PFSK-1 (cell line): ENCODE measurements around the gene AP3S1.

Experiments
- FOXP2 ChIP-seq: optimal IDR thresholded peaks from 2 replicates; pipeline ENCODE3; 2011; ENCODE audit warnings: borderline replicate concordance, control low read depth, inconsistent platforms; ENCODE audit not compliant: insufficient read depth; ENCODE audit errors: extremely low read length, extremely low read depth
- POLR2AphosphoS5 ChIP-seq: IDR thresholded peaks from 2 replicates; pipeline ENCODE4 v1.6.1; 2012; ENCODE audit warnings: low read depth, mild to moderate bottlenecking, control low read depth, low read length, moderate library complexity
- SIN3A ChIP-seq: IDR thresholded peaks from 2 replicates; pipeline ENCODE4 v1.6.1; 2012; ENCODE audit warnings: mild to moderate bottlenecking, low read length, moderate library complexity, borderline replicate concordance; ENCODE audit not compliant: insufficient read depth
- TAF1 ChIP-seq: IDR thresholded peaks from 2 replicates; pipeline ENCODE4 v1.6.1; 2012; ENCODE audit warnings: low read length, control low read depth, borderline replicate concordance; ENCODE audit not compliant: insufficient read depth
- TF ChIP-seq, protein P1 (sequence below), 2 experiments: IDR thresholded peaks; 2 replicates each; pipeline versions ENCODE4 v1.6.1 to v1.8.0; 2011 to 2012; ENCODE audit warnings: low read depth in 2 of 2, low read length in 2 of 2, control low read depth in 1 of 2, inconsistent platforms in 1 of 2, mild to moderate bottlenecking in 1 of 2, moderate library complexity in 1 of 2; ENCODE audit not compliant: insufficient read depth in 1 of 2

Gene AP3S1

DNA sequence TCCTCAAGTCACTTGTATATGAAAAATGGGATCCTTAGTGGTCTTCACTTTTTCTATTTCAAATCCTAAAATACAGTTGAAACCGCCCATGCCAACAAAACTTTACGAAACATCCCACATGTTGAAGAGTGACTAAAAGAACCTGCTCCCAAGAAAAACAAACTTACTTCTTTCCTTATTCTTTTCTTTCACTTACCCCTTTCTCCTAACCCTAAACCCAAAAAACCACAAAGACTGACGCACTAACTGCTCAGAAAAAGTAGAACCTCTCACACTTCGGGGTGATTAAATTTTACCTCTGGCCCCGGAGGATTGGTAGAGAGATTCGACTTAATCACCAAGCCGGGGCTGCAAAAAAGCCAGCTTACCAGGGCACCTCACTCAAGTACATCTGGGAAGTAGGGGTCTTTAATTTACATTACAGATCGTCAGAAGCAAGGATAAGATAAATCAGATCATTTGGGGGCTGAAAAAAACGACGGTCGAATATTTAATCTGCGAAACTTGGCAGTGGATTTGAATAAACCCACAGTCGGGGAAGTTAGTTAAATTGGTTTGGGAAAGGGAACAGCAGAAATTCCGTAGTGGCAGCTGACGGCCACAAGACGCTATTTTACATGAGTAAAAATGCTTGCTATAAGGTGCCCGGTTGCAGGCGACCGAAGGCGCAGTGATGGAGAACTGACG lies 26.6 kb upstream of the AP3S1 start:
- TF ChIP-seq SIN3A: no peak
- TF ChIP-seq, protein P1, sequence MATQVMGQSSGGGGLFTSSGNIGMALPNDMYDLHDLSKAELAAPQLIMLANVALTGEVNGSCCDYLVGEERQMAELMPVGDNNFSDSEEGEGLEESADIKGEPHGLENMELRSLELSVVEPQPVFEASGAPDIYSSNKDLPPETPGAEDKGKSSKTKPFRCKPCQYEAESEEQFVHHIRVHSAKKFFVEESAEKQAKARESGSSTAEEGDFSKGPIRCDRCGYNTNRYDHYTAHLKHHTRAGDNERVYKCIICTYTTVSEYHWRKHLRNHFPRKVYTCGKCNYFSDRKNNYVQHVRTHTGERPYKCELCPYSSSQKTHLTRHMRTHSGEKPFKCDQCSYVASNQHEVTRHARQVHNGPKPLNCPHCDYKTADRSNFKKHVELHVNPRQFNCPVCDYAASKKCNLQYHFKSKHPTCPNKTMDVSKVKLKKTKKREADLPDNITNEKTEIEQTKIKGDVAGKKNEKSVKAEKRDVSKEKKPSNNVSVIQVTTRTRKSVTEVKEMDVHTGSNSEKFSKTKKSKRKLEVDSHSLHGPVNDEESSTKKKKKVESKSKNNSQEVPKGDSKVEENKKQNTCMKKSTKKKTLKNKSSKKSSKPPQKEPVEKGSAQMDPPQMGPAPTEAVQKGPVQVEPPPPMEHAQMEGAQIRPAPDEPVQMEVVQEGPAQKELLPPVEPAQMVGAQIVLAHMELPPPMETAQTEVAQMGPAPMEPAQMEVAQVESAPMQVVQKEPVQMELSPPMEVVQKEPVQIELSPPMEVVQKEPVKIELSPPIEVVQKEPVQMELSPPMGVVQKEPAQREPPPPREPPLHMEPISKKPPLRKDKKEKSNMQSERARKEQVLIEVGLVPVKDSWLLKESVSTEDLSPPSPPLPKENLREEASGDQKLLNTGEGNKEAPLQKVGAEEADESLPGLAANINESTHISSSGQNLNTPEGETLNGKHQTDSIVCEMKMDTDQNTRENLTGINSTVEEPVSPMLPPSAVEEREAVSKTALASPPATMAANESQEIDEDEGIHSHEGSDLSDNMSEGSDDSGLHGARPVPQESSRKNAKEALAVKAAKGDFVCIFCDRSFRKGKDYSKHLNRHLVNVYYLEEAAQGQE (IDR thresholded peaks at IDR 0.05; ENCODE audit: insufficient read depth in 1 of 2, low read depth in 2 of 2, low read length in 2 of 2): no peak
- no peak for TF ChIP-seq FOXP2
- no peak for TF ChIP-seq POLR2AphosphoS5
- no peak for TF ChIP-seq TAF1

DNA sequence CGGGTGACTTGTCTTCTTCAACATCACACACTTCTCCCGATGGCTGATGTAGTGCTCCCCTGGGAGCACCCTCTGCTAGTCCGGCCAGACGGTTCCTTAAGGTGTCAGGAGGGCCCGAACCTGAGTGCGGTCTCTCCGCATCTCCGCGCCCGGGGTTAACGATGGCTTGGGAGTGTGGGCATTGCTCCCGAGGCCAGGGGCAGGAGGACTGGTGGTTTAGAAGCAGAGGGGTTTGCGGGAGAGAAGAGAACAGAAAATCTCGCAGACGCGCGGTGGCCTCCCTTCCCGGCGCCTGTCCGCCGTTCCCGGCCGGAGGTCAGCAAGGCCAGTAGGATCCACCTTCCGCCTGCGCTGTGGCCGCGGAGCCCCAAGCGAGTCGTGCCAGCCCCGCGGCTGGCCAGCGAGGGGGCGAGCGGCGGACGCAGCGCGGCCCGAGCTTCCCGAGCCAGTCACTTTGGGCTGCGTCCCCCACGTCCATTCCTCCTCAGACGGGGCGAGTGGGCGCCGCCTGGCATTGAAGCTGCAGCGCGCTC lies 26.0 kb upstream of the AP3S1 start:
- no peak for TF ChIP-seq SIN3A
- no peak for TF ChIP-seq POLR2AphosphoS5
- TF ChIP-seq TAF1: no peak
- no peak for TF ChIP-seq FOXP2
- TF ChIP-seq, protein P1 (IDR thresholded peaks at IDR 0.05; ENCODE audit: insufficient read depth in 1 of 2, low read depth in 2 of 2, low read length in 2 of 2): no peak

DNA sequence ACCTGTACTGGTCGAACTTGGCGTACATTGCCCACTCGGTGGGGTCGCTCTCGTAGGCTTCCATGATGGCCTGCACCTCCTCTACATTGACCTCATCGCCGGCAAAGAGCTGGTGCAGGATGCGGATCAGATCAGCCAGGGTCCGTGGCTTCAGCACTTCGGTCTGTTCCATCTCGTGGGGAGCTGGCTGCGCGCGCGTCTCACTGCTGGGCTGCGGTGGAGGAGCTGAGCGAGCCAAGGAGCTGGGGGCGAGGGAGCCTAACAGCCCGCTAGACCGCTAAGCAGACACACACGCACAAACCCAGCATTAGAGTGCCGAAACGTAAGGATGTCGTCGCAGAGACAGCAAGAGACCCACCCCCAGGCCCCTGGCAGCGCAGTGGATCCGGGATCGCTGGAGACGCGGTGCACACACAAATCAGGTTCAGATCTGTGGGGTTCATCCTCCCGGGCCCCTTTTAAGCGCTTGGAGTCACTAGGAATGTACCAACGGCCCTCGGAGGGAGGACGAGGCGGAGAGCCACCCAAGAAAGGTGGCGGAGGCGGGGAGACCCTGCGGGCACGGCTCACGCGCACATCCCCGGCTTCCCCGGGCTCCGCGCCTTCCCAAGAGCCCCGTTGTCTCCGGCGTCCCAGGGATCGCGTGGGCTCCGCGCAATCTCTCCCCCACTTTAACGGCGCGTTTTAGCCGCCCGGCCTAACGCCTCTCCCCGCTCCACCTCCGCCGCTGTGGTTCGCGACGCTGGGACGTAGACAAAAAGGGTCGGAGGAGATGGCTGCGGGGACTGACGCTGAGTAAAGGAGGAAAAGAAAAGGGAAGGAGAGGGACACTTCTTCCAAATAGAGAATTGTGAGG lies 25.3 kb upstream of the AP3S1 start, which contains the start of gene CDO1:
Gene CDO1 (minus strand): TSS at position 434 of the 856 bp plus-strand sequence. CDS start 262 bp downstream, at position 172.
- no peak for TF ChIP-seq FOXP2

DNA sequence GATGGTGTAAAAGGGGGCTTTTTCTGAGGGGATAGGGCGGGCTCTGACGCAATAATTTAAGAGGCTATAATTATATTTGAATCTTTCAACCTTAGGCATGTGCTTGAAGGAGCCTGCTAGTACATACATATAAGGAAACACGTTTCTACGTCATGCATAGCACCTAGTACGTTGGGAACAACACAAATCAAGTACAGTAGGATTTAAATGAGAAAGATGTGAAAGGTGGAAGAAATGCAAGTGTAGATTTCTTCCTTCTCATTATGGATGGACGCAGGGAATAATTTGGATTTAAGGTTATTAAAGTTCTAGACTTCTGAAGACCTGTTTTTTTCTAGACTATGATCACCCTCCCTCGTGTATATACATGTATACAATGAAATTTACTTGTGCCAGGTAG lies 24.3 kb upstream of the AP3S1 start:
- TF ChIP-seq POLR2AphosphoS5 (no peak), TAF1 (no peak), SIN3A (no peak), FOXP2 (no peak)
- TF ChIP-seq, protein P1 (IDR thresholded peaks at IDR 0.05; ENCODE audit: insufficient read depth in 1 of 2, low read depth in 2 of 2, low read length in 2 of 2): no peak

DNA sequence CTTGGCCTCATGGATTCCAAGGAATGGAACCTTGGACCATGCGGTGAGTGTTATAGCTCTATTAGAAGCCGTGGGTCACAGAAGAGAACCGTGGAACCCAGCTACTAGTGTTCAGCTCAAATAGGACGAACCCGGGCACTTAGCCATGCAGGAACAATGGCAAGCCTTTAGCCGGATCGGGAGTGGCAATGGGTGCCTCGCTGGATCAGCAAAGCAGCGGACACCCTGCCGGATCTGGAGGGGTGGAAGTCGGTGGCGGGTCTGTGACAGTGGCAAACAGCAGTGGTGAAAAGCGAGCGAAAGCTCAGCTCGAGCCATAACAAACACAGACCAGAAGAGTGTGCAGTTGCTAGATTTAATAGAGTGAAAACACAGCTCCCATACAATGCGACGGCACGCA lies 22.9 kb upstream of the AP3S1 start:
- TF ChIP-seq FOXP2 (no peak), SIN3A (no peak), POLR2AphosphoS5 (no peak), TAF1 (no peak)
- TF ChIP-seq, protein P1 (IDR thresholded peaks at IDR 0.05; ENCODE audit: insufficient read depth in 1 of 2, low read depth in 2 of 2, low read length in 2 of 2): no peak
